AG04449 (cell line): Measurements from ENCODE around the gene SLC6A3.

Experiments
- CTCF ChIA-PET: fragments of 350-600 bp; formaldehyde crosslinking; extraction: SDS; loops from one replicate; lab custom pipeline; 2021; ENCODE audit warnings: antibody characterized with exemption; lab: Yijun Ruan, JAX
- POLR2A ChIA-PET: fragments of 400-600, 350-600 bp; formaldehyde crosslinking; extraction: SDS; loops from one replicate; lab custom pipeline; 2020; ENCODE audit warnings: antibody characterized with exemption, inconsistent platforms; lab: Yijun Ruan, JAX
- DNase-seq: peaks from one replicate; pipeline ENCODE4 v3.0.0-alpha.2; 2010; ENCODE audit warnings: low read depth, low spot score
- H3K4me3 ChIP-seq: 2 replicates; pipeline ENCODE4 v1.5.1; 2011; ENCODE audit warnings: low read depth, mild to moderate bottlenecking, control low read depth, low read length
- CTCF ChIP-seq: IDR thresholded peaks from one replicate; pipeline ENCODE4 v1.5.1; 2011; ENCODE audit warnings: mild to moderate bottlenecking, moderate library complexity, low read length, control low read depth, inconsistent platforms; ENCODE audit not compliant: insufficient read depth; ENCODE audit errors: missing control alignments

The SLC6A3 gene

DNA sequence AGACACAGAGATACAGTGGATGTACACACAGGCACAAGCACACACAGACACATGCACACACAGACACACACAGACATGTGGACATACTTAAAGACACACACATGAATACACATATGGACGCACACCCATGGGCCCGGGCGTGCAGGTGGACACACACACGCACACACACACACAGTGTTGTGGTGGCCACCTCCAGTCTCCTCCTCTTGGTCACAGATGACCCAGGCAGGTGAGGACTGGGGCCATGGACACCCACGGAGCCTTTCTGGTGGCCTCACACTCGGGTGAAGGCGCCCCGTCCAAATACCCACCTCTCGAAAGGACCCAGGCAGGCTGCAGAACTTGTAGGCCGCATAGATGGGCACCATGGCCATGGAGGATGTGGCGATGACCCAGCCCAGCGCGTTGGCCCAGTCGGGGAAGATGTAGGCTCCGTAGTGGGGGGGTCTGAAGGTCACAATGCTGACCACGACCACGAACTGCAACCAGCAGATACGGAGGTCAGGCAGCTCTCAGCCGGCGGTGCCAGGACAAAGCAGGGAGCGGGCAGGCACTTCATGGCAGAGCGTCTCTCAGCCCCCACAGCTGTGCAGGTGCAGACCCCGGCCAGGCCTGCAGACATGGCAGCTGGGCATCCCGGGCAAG lies 42.5 kb downstream of the SLC6A3 start:
- POLR2A ChIA-PET = no interaction called here
- TF ChIP-seq CTCF = no peak
- no peak for DNase-seq
- CTCF ChIA-PET = no interaction called here
- H3K4me3 ChIP-seq = no peak overlapping the region

- CTCF ChIA-PET = no interaction called here
- POLR2A ChIA-PET = no interaction called here
- no peak overlapping the region for H3K4me3 ChIP-seq
- DNase-seq = no peak
- TF ChIP-seq CTCF = no peak
Observed at GRCh38 chr5:1401536-1402138, 43.6 kb downstream of the SLC6A3 start.

- ChIA-PET CTCF (no interaction called here), POLR2A (no interaction called here)
- no peak for TF ChIP-seq CTCF
- no peak overlapping the region for H3K4me3 ChIP-seq
- DNase-seq = no peak
Observed at GRCh38 chr5:1400936-1401335, 44.3 kb downstream of the SLC6A3 start.

DNA sequence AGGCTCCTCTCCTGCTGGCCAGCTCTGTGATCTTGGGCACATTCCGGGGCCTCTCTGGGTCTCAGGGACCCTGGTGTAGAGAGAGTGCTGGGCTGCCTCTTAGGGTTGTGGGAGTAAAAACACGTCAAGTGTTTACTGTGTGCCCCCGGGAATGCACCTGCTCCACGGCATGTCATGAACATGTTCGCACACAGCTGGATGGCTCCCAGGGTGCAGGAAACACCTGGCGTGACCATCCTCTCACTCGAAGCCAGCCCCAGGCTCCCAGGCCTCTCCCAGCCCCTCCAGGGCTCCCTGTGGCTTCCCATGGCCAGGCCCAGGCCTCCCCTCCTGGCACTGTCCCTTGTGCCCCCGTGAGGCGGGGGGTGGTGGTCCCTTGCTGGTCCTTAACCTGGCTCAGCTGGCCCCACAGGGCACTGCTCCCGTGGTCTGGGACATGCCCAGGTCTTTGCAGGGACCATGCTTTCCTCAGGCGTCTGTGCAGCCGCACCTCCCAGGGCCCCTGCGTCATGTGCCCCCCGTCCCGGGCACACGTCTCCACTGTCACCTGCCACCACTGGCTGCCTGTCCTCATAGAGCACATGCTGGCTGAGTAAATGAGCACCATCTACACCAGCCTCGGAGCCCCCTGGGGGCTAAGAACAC lies 44.9 kb downstream of the SLC6A3 start:
- TF ChIP-seq CTCF = no peak
- no peak overlapping the region for H3K4me3 ChIP-seq
- ChIA-PET CTCF (no interaction called here), POLR2A (no interaction called here)
- no peak for DNase-seq

DNA sequence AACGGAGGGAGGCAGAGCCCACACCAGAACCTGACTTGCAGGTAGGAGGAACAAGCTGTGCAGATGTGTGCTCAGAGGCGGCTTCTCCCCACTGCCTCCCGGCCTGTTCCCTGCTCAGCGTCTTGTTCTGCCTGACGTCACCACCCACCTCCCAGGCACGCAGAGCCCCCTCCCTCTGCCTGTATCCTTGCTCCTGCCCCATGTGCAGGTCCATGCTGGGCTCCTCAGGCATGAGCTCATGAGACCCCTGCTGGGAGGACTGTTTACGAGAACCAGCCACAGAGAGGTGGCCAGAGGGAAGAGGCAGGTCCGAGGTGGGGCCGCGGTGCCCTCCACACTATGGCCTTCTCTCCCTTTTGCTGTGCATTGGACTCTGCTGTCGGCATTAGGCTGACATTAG lies 45.5 kb downstream of the SLC6A3 start:
- ChIA-PET CTCF (no interaction called here), POLR2A (no interaction called here)
- H3K4me3 ChIP-seq = no peak overlapping the region
- TF ChIP-seq CTCF = no peak
- DNase-seq = no peak

GRCh38 chr5:1396293-1396816 lies 48.9 kb downstream of the SLC6A3 start:
- H3K4me3 ChIP-seq = no peak overlapping the region
- no peak for TF ChIP-seq CTCF
- ChIA-PET CTCF (no interaction called here), POLR2A (no interaction called here)
- no peak for DNase-seq
